GM12892 (cell line): ENCODE results near the gene PAPOLG.

Source experiments
- POLR2A ChIP-seq: IDR thresholded peaks from 2 replicates; pipeline ENCODE4 v1.6.1; 2011; ENCODE audit warnings: low read depth, low read length, control low read depth
- POLR2AphosphoS5 ChIP-seq: IDR thresholded peaks from 2 replicates; pipeline ENCODE4 v1.6.1; 2011; ENCODE audit warnings: low read depth, low read length, control low read depth

DNA sequence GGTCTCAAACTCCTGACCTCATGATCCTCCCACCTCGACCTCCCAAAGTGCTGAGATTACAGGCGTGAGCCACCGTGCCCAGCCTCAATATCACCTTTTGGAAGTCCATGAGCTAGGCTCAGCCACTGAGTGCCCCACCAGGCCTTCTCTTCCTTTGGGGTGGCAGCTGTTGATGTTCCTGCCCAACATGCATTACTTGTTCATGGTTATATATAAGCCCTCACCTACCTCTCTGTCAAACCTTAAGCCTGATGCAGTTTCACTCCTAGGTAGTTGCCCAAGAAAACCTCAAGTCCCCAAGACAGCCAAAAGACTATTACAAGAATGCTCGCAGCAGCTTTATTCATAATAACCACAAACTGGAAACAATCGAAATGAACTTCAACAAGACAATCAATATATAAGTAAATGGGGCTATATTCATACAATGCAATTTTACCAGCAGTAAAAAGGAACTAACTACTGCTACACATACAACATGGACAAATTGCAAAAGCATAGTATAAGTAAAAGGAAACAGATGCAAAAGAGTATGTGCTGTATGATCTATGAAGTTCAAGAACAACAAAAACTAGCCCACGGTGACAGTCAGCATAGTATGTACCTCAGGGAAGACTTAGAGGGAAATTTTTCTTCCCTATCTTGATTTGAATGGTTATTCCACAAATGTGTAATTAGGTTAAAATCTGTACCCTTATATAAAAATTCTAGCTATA, 65.7 kb downstream of the PAPOLG start:
- TF ChIP-seq POLR2A (no peak), POLR2AphosphoS5 (no peak)
